Mesendoderm (in vitro differentiated cells): ENCODE results near the gene DNM1L.

ENCODE experiments used
- DNase-seq: peaks from one replicate; pipeline ENCODE4 v3.0.0; 2013
- H2AK5ac ChIP-seq: 2 replicates; pipeline ENCODE4 v1.6.1; 2013; ENCODE audit warnings: low read length, inconsistent platforms
- H2BK120ac ChIP-seq: 2 replicates; pipeline ENCODE4 v1.6.1; 2013; ENCODE audit warnings: low read depth, mild to moderate bottlenecking, low read length, moderate library complexity, mixed read lengths
- H2BK15ac ChIP-seq: replicated peaks from 2 replicates; pipeline ENCODE4 v1.6.1; 2013; ENCODE audit warnings: low read depth, mild to moderate bottlenecking, moderate library complexity
- H2BK5ac ChIP-seq: 2 replicates; pipeline ENCODE4 v1.6.1; 2013; ENCODE audit warnings: low read length, inconsistent platforms
- H3K18ac ChIP-seq: 2 replicates; pipeline ENCODE4 v1.6.1; 2013; ENCODE audit warnings: mild to moderate bottlenecking, low read length, mixed read lengths
- H3K23ac ChIP-seq: one replicate; pipeline ENCODE4 v1.6.1; 2013; ENCODE audit warnings: low read length
- H3K27ac ChIP-seq: 2 replicates; pipeline ENCODE4 v1.5.1; 2013; ENCODE audit warnings: low read depth, mild to moderate bottlenecking, inconsistent platforms, low read length, moderate library complexity
- H3K27me3 ChIP-seq: 2 replicates; pipeline ENCODE4 v1.6.1; 2013; ENCODE audit warnings: low read length, control low read depth, mild to moderate bottlenecking, inconsistent platforms; ENCODE audit not compliant: insufficient read depth, poor library complexity
- H3K36me3 ChIP-seq: 2 replicates; pipeline ENCODE4 v1.6.1; 2013; ENCODE audit warnings: low read length, inconsistent platforms; ENCODE audit not compliant: control insufficient read depth, insufficient read depth
- H3K4ac ChIP-seq: one replicate; pipeline ENCODE4 v1.6.1; 2013; ENCODE audit warnings: low read depth, mild to moderate bottlenecking, low read length, moderate library complexity
- H3K4me1 ChIP-seq: 2 replicates; pipeline ENCODE4 v1.6.1; 2013; ENCODE audit warnings: low read depth, low read length, inconsistent platforms; ENCODE audit not compliant: control insufficient read depth
- H3K4me2 ChIP-seq: 2 replicates; pipeline ENCODE4 v1.6.1; 2013; ENCODE audit warnings: low read length
- H3K4me3 ChIP-seq: 2 replicates; pipeline ENCODE4 v1.5.1; 2013; ENCODE audit warnings: mild to moderate bottlenecking, low read length
- H3K56ac ChIP-seq: one replicate; pipeline ENCODE4 v1.6.1; 2013; ENCODE audit warnings: low read length
- H3K79me1 ChIP-seq: 2 replicates; pipeline ENCODE4 v1.6.1; 2013; ENCODE audit warnings: low read length, inconsistent platforms
- H3K79me2 ChIP-seq: 2 replicates; pipeline ENCODE4 v1.6.1; 2013; ENCODE audit warnings: mild to moderate bottlenecking, low read length; ENCODE audit not compliant: control insufficient read depth, insufficient read depth
- H3K9ac ChIP-seq: 2 replicates; pipeline ENCODE4 v1.6.1; 2013; ENCODE audit warnings: low read length, inconsistent platforms
- H4K5ac ChIP-seq: one replicate; pipeline ENCODE4 v1.6.1; 2013; ENCODE audit warnings: low read length
- H4K8ac ChIP-seq: one replicate; pipeline ENCODE4 v1.6.1; 2013; ENCODE audit warnings: low read depth, mild to moderate bottlenecking, control low read depth, low read length, moderate library complexity
- WGBS: extraction: QIAGEN DNeasy Blood & Tissue Kit; methylation state at CpG from one replicate; pipeline ENCODE4 v1.1.7; 2013; ENCODE audit warnings: low lambda C conversion rate, missing lambda C conversion rate; ENCODE audit not compliant: insufficient coverage; ENCODE audit errors: extremely low coverage; 5-methylcytosine and 5-hydroxymethylcytosine counted together

DNM1L gene

DNA sequence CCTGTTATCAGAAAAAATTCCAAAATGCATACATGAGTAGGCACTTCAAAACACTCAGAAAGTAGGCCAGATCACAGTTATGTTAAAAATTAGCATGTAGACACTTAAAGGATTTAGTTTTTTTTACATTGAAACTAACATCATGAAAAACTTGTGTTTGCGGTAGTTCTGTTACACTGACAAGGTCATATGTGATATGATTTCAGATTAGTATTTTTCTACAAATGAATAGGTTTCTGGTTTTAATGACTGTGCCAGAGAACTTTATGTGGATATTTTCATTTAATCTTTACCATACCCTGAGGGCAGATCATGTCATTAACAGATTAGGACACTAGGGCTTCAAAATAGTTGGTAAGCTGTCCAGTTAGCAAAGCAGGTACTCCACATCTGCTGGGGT lies 55.9 kb downstream of the DNM1L start:
- H2BK15ac ChIP-seq = no peak overlapping the region
- no peak overlapping the region for H2BK120ac ChIP-seq
- no peak overlapping the region for H3K9ac ChIP-seq
- H3K4me3 ChIP-seq = no peak overlapping the region
- H3K36me3 ChIP-seq = peaks cover 2% of the 10 kb centered on the region
- no peaks in the 10 kb centered on the region for H3K4me1 ChIP-seq
- no peak overlapping the region for H3K23ac ChIP-seq
- no peaks in the 10 kb centered on the region for H3K79me2 ChIP-seq
- H2AK5ac ChIP-seq = no peak overlapping the region
- no peak overlapping the region for H4K5ac ChIP-seq
- no peaks in the 10 kb centered on the region for H3K27me3 ChIP-seq
- no peak overlapping the region for H4K8ac ChIP-seq
- no CpG with 5 or more reads among the region's 1 CpG for WGBS
- no peak for DNase-seq
- H3K56ac ChIP-seq = no peak overlapping the region
- H3K18ac ChIP-seq = no peak overlapping the region
- no peak overlapping the region for H3K4ac ChIP-seq
- no peak overlapping the region for H2BK5ac ChIP-seq
- H3K4me2 ChIP-seq = no peak overlapping the region
- no peaks in the 10 kb centered on the region for H3K79me1 ChIP-seq
- no peak overlapping the region for H3K27ac ChIP-seq

DNA sequence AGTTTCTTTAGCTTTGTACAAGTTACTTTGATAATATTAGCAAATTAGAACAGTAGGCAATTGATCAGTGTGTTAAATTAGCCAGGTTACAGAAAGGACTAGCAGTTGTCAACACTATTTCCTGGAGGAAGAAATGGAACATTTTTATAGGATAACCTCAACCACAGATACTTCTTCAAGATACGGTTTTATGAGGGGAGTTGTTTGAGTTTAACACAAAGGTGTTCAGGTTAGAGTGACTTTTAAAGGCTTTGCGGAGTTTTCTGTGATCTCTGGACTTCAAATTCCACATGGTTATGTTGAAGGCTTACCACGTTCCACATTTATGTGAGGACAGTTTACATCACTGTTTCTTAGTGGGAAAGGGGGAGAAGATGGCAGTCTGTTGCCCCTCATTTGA lies 57.3 kb downstream of the DNM1L start:
- Histone ChIP-seq H3K27me3 (no peaks in the 10 kb centered on the region), H4K8ac (no peak overlapping the region), H3K56ac (no peak overlapping the region), H3K4ac (no peak overlapping the region), H3K4me2 (no peak overlapping the region), H2AK5ac (no peak overlapping the region), H2BK120ac (no peak overlapping the region), H3K27ac (no peak overlapping the region), H3K79me1 (no peaks in the 10 kb centered on the region), H3K4me3 (no peak overlapping the region), H3K18ac (no peak overlapping the region), H3K36me3 (no peaks in the 10 kb centered on the region), H4K5ac (no peak overlapping the region), H2BK5ac (no peak overlapping the region), H2BK15ac (no peak overlapping the region), H3K23ac (no peak overlapping the region), H3K4me1 (no peaks in the 10 kb centered on the region), H3K9ac (no peak overlapping the region), H3K79me2 (no peaks in the 10 kb centered on the region)
- DNase-seq = no peak
- no CpG with 5 or more reads among the region's 3 CpGs for WGBS

DNA sequence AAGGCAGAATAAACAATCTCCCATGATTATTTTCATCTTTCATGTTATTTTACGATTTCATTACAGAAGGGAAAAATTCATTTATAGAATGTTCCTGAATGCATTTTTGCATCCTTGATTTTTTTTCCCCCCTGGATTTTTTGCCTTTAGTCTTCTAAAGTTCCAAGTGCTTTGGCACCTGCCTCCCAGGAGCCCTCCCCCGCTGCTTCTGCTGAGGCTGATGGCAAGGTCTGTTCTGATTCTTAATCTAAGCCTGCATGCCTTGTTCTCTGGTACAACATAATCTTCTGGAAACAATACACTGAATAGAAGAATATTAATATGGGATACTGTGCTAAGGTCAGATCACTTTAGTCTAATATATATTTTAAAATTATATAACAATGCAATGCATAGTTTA lies 58.6 kb downstream of the DNM1L start:
- Histone ChIP-seq H3K9ac (no peak overlapping the region), H3K4ac (no peak overlapping the region), H3K79me1 (no peaks in the 10 kb centered on the region), H3K27me3 (no peaks in the 10 kb centered on the region), H3K4me2 (no peak overlapping the region), H3K56ac (no peak overlapping the region), H3K79me2 (no peaks in the 10 kb centered on the region), H4K8ac (no peak overlapping the region), H2BK120ac (no peak overlapping the region), H4K5ac (no peak overlapping the region), H3K36me3 (no peaks in the 10 kb centered on the region), H2AK5ac (no peak overlapping the region), H3K27ac (no peak overlapping the region), H2BK15ac (no peak overlapping the region), H2BK5ac (no peak overlapping the region), H3K4me1 (no peaks in the 10 kb centered on the region), H3K18ac (no peak overlapping the region), H3K4me3 (no peak overlapping the region), H3K23ac (no peak overlapping the region)
- no CpG with 5 or more reads among the region's 2 CpGs for WGBS
- DNase-seq = no peak

DNA sequence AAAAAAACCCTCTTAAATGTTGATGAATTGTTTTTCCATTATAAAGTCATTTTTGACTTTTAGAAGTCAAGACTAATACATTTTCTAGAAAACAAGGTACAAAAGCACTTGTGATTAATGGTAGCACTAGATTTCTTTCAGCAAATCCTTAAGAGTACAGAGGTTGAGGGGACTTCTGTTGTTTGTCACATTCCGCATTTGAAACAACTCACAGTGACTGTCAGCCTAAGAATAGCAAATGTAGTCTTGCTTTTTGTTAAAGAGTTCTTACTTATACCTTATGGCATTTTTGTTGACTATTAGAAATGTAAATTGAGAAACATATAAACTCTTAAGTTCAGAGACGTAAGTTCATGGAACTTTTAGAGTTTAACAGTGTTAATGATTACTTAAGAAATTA lies 60.2 kb downstream of the DNM1L start:
- Histone ChIP-seq H2BK15ac (no peak overlapping the region), H3K27ac (no peak overlapping the region)

DNA sequence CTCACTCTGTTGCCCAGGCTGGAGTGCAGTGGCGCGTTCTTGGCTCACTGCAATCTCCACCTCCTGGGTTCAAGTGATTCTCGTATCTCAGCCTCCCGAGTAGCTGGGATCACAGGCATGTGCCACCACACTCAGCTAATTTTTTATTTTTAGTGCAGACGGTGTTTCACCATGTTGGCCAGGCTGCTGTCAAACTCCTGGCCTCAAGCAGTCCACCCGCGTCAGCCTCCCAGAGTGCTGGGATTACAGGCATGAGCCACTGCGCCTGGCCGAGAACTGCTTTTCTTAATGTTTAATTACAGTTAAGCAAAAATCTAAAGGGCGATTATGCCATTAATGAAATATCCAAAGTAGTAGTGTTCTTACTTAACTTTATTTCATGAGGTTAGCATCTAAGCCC lies 63.0 kb downstream of the DNM1L start:
- Histone ChIP-seq H3K27ac (no peak overlapping the region), H3K4me2 (no peak overlapping the region), H3K79me2 (no peaks in the 10 kb centered on the region), H3K4ac (no peak overlapping the region), H4K5ac (no peak overlapping the region), H2BK5ac (no peak overlapping the region), H3K4me3 (no peak overlapping the region), H3K27me3 (no peaks in the 10 kb centered on the region), H3K23ac (no peak overlapping the region), H2AK5ac (no peak overlapping the region), H3K9ac (no peak overlapping the region), H4K8ac (no peak overlapping the region), H3K18ac (no peak overlapping the region), H3K79me1 (peaks cover 2% of the 10 kb centered on the region), H3K56ac (no peak overlapping the region), H2BK15ac (no peak overlapping the region), H3K36me3 (peaks cover 3% of the 10 kb centered on the region), H2BK120ac (no peak overlapping the region), H3K4me1 (no peaks in the 10 kb centered on the region)
- no peak for DNase-seq
- WGBS = no CpG with 5 or more reads among the region's 10 CpGs

More for the DNA sequence above, 60.2 kb downstream of the DNM1L start:
- Histone ChIP-seq H3K79me2 (no peaks in the 10 kb centered on the region), H3K4me1 (no peaks in the 10 kb centered on the region), H4K5ac (no peak overlapping the region), H3K18ac (no peak overlapping the region), H3K36me3 (peaks cover 3% of the 10 kb centered on the region), H2AK5ac (no peak overlapping the region), H3K4me3 (no peak overlapping the region), H2BK120ac (no peak overlapping the region), H3K23ac (no peak overlapping the region), H3K9ac (no peak overlapping the region), H3K79me1 (peaks cover 2% of the 10 kb centered on the region), H3K56ac (no peak overlapping the region), H3K27me3 (no peaks in the 10 kb centered on the region), H2BK5ac (no peak overlapping the region), H4K8ac (no peak overlapping the region), H3K4ac (no peak overlapping the region), H3K4me2 (no peak overlapping the region)
- no peak for DNase-seq
- no CpG with 5 or more reads among the region's 2 CpGs for WGBS

DNA sequence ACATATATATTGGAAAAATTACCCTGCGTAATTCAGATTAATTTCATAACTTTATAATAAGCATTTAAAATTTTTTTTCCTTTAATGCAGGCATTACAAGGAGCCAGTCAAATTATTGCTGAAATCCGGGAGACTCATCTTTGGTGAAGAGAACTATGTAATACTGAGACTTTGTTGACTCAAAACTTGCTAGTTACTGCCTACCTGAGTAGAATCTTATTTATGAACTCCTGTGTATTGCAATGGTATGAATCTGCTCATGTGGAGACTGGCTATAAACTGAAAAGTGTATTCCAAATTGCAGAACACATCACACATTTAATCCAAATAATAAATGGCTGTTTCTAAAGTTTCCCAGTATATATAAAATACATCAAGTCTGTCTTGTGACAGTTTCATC lies 64.2 kb downstream of the DNM1L start:
- Histone ChIP-seq H3K36me3 (peaks cover 4% of the 10 kb centered on the region), H3K4ac (no peak overlapping the region), H3K27me3 (no peaks in the 10 kb centered on the region), H2AK5ac (no peak overlapping the region), H2BK120ac (no peak overlapping the region), H3K4me1 (no peaks in the 10 kb centered on the region), H3K23ac (no peak overlapping the region), H4K5ac (no peak overlapping the region), H3K79me2 (no peaks in the 10 kb centered on the region), H3K9ac (no peak overlapping the region), H3K79me1 (peaks cover 2% of the 10 kb centered on the region), H3K18ac (no peak overlapping the region), H3K56ac (no peak overlapping the region), H3K4me2 (no peak overlapping the region), H2BK15ac (no peak overlapping the region), H3K27ac (no peak overlapping the region), H4K8ac (no peak overlapping the region), H2BK5ac (no peak overlapping the region), H3K4me3 (no peak overlapping the region)
- no CpG with 5 or more reads among the region's 2 CpGs for WGBS
- no peak for DNase-seq
